Esophagus muscularis mucosa (tissue), 4 donors: ENCODE measurements around the gene TRAP1. TPM values are rescaled to one million over a fixed set of nuclear protein-coding genes. Genes with fewer than 3 reads are reported as not detected.

Experiments
- DNase-seq: peaks from one replicate; pipeline ENCODE4 v3.0.0-alpha.2; 2017; ENCODE audit errors: extremely low spot score
- H3K27ac ChIP-seq, 4 donors: fragments of 200-600 bp; sonication (generic); replicated peaks in 1 of 4; 1 replicate in 3 of 4; 2 replicates in 1 of 4; pipeline ENCODE4 v1.5.1; 2016 to 2019; ENCODE audit warnings: mild to moderate bottlenecking in 1 of 4
- H3K27me3 ChIP-seq, 4 donors: fragments of 200-600 bp; sonication (generic); one replicate each; pipeline versions ENCODE4 v1.5.1 to v1.6.0; 2016 to 2019
- H3K36me3 ChIP-seq, 4 donors: fragments of 200-600 bp; sonication (generic); one replicate each; pipeline ENCODE4 v1.5.1; 2016 to 2019
- H3K4me1 ChIP-seq, 4 donors: fragments of 200-600 bp; sonication (generic); one replicate each; pipeline ENCODE4 v1.5.1; 2016 to 2019
- H3K4me3 ChIP-seq, 4 donors: fragments of 200-600 bp; sonication (generic); 1 replicate in 2 of 4; 2 replicates in 2 of 4; pipeline ENCODE4 v1.5.1; 2016 to 2019; ENCODE audit warnings: mild to moderate bottlenecking in 4 of 4, moderate library complexity in 1 of 4
- H3K9me3 ChIP-seq, 4 donors: fragments of 200-600 bp; sonication (generic); 1 replicate in 3 of 4; 2 replicates in 1 of 4; pipeline ENCODE4 v1.5.1; 2016 to 2019
- EP300 ChIP-seq: sonication (generic); formaldehyde crosslinking; IDR thresholded peaks from one replicate; pipeline ENCODE4 v1.6.1; 2017; ENCODE audit warnings: antibody characterized with exemption
- POLR2A ChIP-seq: fragments of 450-650 bp; IDR thresholded peaks from one replicate; pipeline ENCODE4 v1.6.1; 2017; ENCODE audit warnings: antibody characterized with exemption, moderate library complexity, mild to moderate bottlenecking, low read depth
- POLR2AphosphoS5 ChIP-seq, 2 donors: sonication (generic); formaldehyde crosslinking; IDR thresholded peaks; one replicate each; pipeline ENCODE4 v1.6.1; 2017; ENCODE audit warnings: antibody characterized with exemption in 2 of 2
- WGBS: methylation state at CpG from one replicate; pipeline ENCODE4 v1.1.5; 2018; 5-methylcytosine and 5-hydroxymethylcytosine counted together
- intact Hi-C: fragments of 100-400 bp; cut with DNase I; formaldehyde crosslinking; loops from one replicate; pipeline ENCODE4 v1.15.1; 2023
- total RNA-seq, 4 donors: library from RNA; depleted of rRNA; stranded (reverse); fragments of >200 nt; gene quantifications; one replicate each; pipeline versions ENCODE4 v1.1.0 to v1.2.1, GENCODE V29; 2016
- TF ChIP-seq, protein P1 (sequence below), 3 experiments: fragments of 200-600 bp in 2 of 3; fragments of 450-650 bp in 1 of 3; sonication (generic) in 2 of 3; IDR thresholded peaks; one replicate each; pipeline ENCODE4 v1.5.1; 2017 to 2019; ENCODE audit warnings: antibody characterized with exemption in 3 of 3, mild to moderate bottlenecking in 2 of 3, moderate library complexity in 1 of 3

TRAP1 gene
- total RNA-seq, 4 donors from 2014 or later, result 43.6 to 63.7 (median 46.8) TPM

DNA sequence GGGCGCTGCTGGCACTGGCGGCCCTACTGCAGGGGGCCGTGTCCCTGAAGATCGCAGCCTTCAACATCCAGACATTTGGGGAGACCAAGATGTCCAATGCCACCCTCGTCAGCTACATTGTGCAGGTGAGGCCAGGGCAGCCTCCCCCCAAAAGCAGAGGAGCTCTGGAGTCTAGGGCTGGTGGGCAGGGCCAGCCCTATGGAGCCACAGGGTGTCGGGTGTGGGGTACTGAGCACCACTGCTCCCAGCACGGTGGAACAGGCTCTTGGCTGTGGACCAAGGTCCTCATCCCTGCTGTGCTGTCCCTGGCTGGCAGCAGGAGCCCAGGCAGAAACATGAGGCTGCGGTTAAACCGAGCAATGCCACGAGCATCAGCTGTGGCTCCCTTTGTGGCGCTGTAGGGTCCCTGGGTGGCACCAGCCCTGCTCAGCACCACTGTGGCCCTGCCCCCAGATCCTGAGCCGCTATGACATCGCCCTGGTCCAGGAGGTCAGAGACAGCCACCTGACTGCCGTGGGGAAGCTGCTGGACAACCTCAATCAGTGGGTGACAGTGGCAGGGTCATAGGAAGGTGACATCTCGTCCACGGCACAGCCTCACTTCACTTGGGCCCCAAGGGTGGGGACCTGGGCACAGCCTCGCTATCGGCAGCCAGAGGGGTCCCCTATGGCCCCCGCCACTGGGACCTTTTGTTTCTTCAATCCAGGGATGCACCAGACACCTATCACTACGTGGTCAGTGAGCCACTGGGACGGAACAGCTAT lies 61.7 kb downstream of the TRAP1 start:
- Histone ChIP-seq H3K4me3 (no peak overlapping the region), H3K9me3 (no peaks in the 10 kb centered on the region), H3K4me1 (peaks cover 0 to 4% (median 0%) of the 10 kb centered on the region in 4 donors), H3K27me3 (no peaks in the 10 kb centered on the region), H3K27ac (no peak overlapping the region), H3K36me3 (peaks cover 18 to 85% (median 69%) of the 10 kb centered on the region in 4 donors)
- no peak for DNase-seq
- intact Hi-C loops, result no loop called here
- WGBS, result 85% methylated on average over 16 of the region's 21 CpGs
- TF ChIP-seq POLR2AphosphoS5 (IDR thresholded peaks at IDR 0.05) (no peak), POLR2A (no peak), EP300 (no peak)
- TF ChIP-seq, protein P1, sequence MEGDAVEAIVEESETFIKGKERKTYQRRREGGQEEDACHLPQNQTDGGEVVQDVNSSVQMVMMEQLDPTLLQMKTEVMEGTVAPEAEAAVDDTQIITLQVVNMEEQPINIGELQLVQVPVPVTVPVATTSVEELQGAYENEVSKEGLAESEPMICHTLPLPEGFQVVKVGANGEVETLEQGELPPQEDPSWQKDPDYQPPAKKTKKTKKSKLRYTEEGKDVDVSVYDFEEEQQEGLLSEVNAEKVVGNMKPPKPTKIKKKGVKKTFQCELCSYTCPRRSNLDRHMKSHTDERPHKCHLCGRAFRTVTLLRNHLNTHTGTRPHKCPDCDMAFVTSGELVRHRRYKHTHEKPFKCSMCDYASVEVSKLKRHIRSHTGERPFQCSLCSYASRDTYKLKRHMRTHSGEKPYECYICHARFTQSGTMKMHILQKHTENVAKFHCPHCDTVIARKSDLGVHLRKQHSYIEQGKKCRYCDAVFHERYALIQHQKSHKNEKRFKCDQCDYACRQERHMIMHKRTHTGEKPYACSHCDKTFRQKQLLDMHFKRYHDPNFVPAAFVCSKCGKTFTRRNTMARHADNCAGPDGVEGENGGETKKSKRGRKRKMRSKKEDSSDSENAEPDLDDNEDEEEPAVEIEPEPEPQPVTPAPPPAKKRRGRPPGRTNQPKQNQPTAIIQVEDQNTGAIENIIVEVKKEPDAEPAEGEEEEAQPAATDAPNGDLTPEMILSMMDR (IDR thresholded peaks at IDR 0.05), result no peak

DNA sequence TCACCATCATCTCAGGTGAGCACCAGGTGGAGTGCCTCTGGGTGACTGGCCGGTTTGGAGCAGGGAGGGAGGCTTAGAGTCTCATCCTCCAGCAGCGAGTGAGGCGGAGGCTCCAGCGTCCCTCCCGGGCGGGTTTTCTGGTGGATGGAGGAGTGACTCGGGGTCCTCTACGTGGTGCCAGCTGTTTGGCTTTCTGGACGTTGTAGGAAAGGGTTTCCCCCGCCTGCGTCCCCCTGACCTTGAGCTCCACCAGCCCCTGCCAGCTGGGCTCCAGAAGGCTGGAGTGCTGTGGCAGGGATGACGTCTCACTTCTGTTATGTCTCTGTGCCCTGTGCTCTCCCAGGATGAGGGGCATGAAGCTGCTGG lies 62.3 kb downstream of the TRAP1 start:
- TF ChIP-seq POLR2A, result no peak
- no peak for TF ChIP-seq EP300
- TF ChIP-seq POLR2AphosphoS5 (IDR thresholded peaks at IDR 0.05), result no peak
- TF ChIP-seq, protein P1 (IDR thresholded peaks at IDR 0.05), result no peak
- WGBS, result 100% methylated on average over 6 of the region's 12 CpGs
- Histone ChIP-seq H3K36me3 (peaks cover 18 to 80% (median 63%) of the 10 kb centered on the region in 4 donors), H3K27me3 (no peaks in the 10 kb centered on the region), H3K27ac (no peak overlapping the region), H3K4me3 (no peak overlapping the region), H3K4me1 (peaks cover 0 to 4% (median 0%) of the 10 kb centered on the region in 4 donors), H3K9me3 (no peaks in the 10 kb centered on the region)
- no peak for DNase-seq
- intact Hi-C loops, result no loop called here

- intact Hi-C loops, result no loop called here
- no peak for DNase-seq
- no peak within 1 kb of the TSS for H3K4me3 ChIP-seq
- WGBS, result 87% methylated on average over 14 of the region's 14 CpGs
- peaks cover 18 to 74% (median 57%) of the 10 kb centered on the region in 4 donors for H3K36me3 ChIP-seq
- no peaks in the 10 kb centered on the region for H3K27me3 ChIP-seq
- H3K4me1 ChIP-seq, result peaks cover 0 to 4% (median 0%) of the 10 kb centered on the region in 4 donors
- no peak within 1 kb of the TSS for H3K27ac ChIP-seq
- no peak for TF ChIP-seq POLR2AphosphoS5 (IDR thresholded peaks at IDR 0.05)
- no peak for TF ChIP-seq EP300
- TF ChIP-seq, protein P1 (IDR thresholded peaks at IDR 0.05), result peak; percentile 35 to 67 (median 53)
- H3K9me3 ChIP-seq, result no peaks in the 10 kb centered on the region
These were observed 62.9 kb downstream of the TRAP1 start, which contains the start of gene DNASE1 for GRCh38 chr16:3654249-3654991. TSS of gene DNASE1 (plus strand) at chr16:3654691. CDS start at chr16:3655374, 683 bp downstream.

DNA sequence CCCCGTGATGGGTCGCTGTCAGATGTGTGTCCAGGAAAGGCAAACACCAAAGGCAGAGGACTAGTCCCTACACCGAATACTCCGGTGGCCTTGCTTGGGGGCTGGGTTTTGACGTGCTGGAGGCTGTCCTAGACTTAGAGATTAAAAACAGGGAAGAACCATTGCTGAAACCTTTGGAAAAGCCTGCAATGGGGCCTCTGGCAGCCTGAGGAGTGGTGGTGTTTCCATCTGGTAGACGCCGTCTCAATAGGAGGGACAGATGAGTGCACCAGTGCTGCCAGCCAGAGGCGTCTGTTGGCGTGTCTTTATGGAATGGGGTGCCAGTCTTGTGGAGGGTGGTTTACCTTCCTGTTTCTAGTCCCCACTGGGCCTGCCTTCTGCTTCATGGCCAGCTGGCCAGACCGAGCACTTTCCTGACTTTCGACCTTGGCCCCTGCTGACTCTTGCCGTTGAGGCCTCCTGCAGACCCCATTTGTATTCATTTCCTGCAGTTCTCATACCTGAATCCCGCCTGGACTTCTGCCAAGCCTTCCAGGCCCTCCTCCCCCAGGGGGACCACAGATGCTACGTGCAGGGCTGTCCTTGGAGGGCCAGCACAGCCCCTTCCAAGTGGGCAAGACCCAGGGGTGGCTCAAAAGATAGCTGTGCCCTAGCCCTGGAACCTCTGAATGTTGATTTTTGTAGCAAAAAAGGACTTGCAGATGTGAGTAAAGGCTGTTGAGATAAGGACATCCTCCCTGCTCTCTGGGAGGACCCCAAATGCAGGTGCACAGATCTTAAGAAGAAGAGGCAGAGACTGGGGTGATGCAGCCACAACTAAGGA lies 64.7 kb downstream of the TRAP1 start:
- peaks cover 0 to 4% (median 0%) of the 10 kb centered on the region in 4 donors for H3K4me1 ChIP-seq
- H3K4me3 ChIP-seq, result no peak overlapping the region
- WGBS, result 83% methylated on average over 14 of the region's 14 CpGs
- no peak for TF ChIP-seq POLR2A
- TF ChIP-seq, protein P1 (IDR thresholded peaks at IDR 0.05), result no peak
- H3K9me3 ChIP-seq, result no peaks in the 10 kb centered on the region
- no peak overlapping the region for H3K27ac ChIP-seq
- peaks cover 13 to 55% (median 39%) of the 10 kb centered on the region in 4 donors for H3K36me3 ChIP-seq
- H3K27me3 ChIP-seq, result no peaks in the 10 kb centered on the region
- intact Hi-C loops, result no loop called here
- DNase-seq, result no peak
